NB4 (cell line): ENCODE data around the gene KAT8.

ENCODE experiments used
- DNase-seq: peaks from one replicate; pipeline ENCODE4 v3.0.0; 2010; ENCODE audit warnings: low read depth
- H3K4me3 ChIP-seq: one replicate; pipeline ENCODE4 v1.5.1; 2011; ENCODE audit warnings: mild to moderate bottlenecking, low read depth, low read length, moderate library complexity
- CTCF ChIP-seq: IDR thresholded peaks from one replicate; pipeline ENCODE4 v1.5.1; 2012; ENCODE audit warnings: low read depth, low read length
- MAX ChIP-seq: IDR thresholded peaks from 2 replicates; pipeline ENCODE4 v1.6.1; 2011; ENCODE audit warnings: low read depth, low read length
- MYC ChIP-seq: IDR thresholded peaks from 2 replicates; pipeline ENCODE4 v1.6.1; 2011; ENCODE audit warnings: low read depth, low read length
- POLR2A ChIP-seq: IDR thresholded peaks from 2 replicates; pipeline ENCODE4 v1.6.1; 2011; ENCODE audit warnings: mild to moderate bottlenecking; ENCODE audit not compliant: insufficient read length; ENCODE audit errors: extremely low read depth

Gene KAT8

GRCh38 chr16:31105677-31106213, 11.7 kb upstream of the KAT8 start:
- H3K4me3 ChIP-seq = no peak overlapping the region
- TF ChIP-seq CTCF = peak; percentile 73
- TF ChIP-seq MYC = peak; percentile 97
- TF ChIP-seq POLR2A = no peak
- peak; percentile 97 for TF ChIP-seq MAX
- peak; percentile 90 for DNase-seq

- no peak for DNase-seq
- H3K4me3 ChIP-seq = no peak overlapping the region
- TF ChIP-seq MAX (no peak), POLR2A (no peak), CTCF (no peak), MYC (no peak)
Measured at GRCh38 chr16:31106509-31107464, 10.7 kb upstream of the KAT8 start.

GRCh38 chr16:31107465-31107867, 10.0 kb upstream of the KAT8 start:
- peak overlapping the region; percentile 59 for H3K4me3 ChIP-seq
- DNase-seq = no peak
- no peak for TF ChIP-seq POLR2A
- TF ChIP-seq MYC = no peak

- peak within 1 kb of the TSS; percentile 59 for H3K4me3 ChIP-seq
- TF ChIP-seq CTCF = no peak
- TF ChIP-seq MAX = peak; percentile 65
- TF ChIP-seq POLR2A = peak; percentile 63
- TF ChIP-seq MYC = peak; percentile 12; the same call in 1 of the 2 replicates
- DNase-seq = peak; percentile 88
Measured at GRCh38 chr16:31108035-31108793, 9.2 kb upstream of the KAT8 start, which contains the start of gene BCKDK. Gene BCKDK, plus strand, starts transcription at chr16:31108386. Its CDS starts 838 bp downstream, at chr16:31109224.

- peak overlapping the region; percentile 59 for H3K4me3 ChIP-seq
- DNase-seq = no peak
- TF ChIP-seq MYC (no peak), MAX (no peak), CTCF (no peak), POLR2A (no peak)
Measured at GRCh38 chr16:31108794-31109558, 8.5 kb upstream of the KAT8 start.
